ENCODE measurements around the gene RBBP8NL. TPM values are rescaled to one million over a fixed set of nuclear protein-coding genes. Genes with fewer than 3 reads are reported as not detected.
A peak's percentile ranks its signal among the peaks of the same experiment; 100 is the strongest.

Gene RBBP8NL
- total and polyA plus RNA-seq, 9 of the 15 experiments (the other 6 are each of a cell fraction or from before 2014, with no cell fraction given), result not detected

DNA sequence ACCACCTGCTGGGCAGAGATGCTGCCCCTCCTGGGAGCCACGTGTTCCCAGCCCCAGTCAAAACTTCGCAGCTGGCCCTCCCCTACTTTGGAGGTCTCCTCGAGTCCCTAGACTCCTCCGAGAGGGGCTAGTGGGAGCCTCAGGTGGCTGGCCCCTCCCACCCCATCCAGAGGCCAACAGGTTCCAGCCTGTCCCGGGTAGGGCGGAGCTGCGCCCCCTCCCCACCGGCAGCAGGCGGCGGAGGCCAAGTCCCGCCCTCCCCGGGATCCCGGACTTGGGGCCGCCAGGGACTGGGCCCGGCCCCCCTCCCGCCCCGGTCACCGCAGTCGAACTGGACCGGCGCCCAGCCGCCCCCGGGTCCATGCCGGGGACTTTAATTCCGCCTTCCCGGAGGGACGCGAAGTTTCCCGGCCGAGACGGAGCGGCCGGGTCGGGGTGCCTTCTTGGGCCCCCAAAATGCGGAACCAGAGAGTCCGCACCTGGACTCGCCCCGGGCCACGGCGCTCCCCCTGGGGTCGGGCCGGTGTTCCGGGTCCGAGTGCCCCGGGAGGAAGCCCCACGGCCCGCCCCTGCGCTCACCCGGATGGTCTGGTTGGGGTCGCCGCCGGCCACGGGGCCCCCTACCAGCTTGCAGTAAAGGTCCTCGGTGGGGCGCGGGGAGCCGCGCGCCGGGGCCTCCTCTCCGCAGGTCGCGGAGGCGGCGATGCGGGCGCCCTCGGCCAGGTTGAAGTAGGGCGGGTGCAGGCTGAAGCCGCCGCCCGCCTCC lies 60.8 kb downstream of the RBBP8NL start (continued):
- TF ChIP-seq CTBP1 (IDR thresholded peaks at IDR 0.05; ENCODE audit: borderline replicate concordance), result 0 out of 2 replicates have a peak, but pooled peaks have one; percentile 26
- TF ChIP-seq, protein P1, sequence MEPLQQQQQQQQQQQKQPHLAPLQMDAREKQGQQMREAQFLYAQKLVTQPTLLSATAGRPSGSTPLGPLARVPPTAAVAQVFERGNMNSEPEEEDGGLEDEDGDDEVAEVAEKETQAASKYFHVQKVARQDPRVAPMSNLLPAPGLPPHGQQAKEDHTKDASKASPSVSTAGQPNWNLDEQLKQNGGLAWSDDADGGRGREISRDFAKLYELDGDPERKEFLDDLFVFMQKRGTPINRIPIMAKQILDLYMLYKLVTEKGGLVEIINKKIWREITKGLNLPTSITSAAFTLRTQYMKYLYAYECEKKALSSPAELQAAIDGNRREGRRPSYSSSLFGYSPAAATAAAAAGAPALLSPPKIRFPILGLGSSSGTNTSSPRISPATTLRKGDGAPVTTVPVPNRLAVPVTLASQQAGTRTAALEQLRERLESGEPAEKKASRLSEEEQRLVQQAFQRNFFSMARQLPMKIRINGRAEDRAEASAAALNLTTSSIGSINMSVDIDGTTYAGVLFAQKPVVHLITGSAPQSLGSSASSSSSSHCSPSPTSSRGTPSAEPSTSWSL (CRISPR knock-in tag; IDR thresholded peaks at IDR 0.05; ENCODE audit: borderline replicate concordance), result no peak
- TF ChIP-seq SIX5 (IDR thresholded peaks at IDR 0.05; ENCODE audit: borderline replicate concordance in 1 of 2, insufficient read depth in 1 of 2, low read depth in 1 of 2, low read length in 2 of 2), result no peak
- 0 out of 2 replicates have a peak, but pooled peaks have one; percentile 2 for TF ChIP-seq MBD2 (IDR thresholded peaks at IDR 0.05; ENCODE audit: borderline replicate concordance, low read depth)
- peak; percentile 44 for TF ChIP-seq ZFX (CRISPR knock-in tag; IDR thresholded peaks at IDR 0.05)
- no peak for TF ChIP-seq ZNF696 (CRISPR knock-in tag; conservative IDR thresholded peaks at IDR 0.05)
- no peak for TF ChIP-seq ZNF165 (CRISPR knock-in tag; IDR thresholded peaks at IDR 0.05; ENCODE audit: borderline replicate concordance)
- TF ChIP-seq BHLHE40 (IDR thresholded peaks at IDR 0.05; ENCODE audit: low read length), result no peak
- no peak for TF ChIP-seq ZNF644 (tag; IDR thresholded peaks at IDR 0.05; ENCODE audit: low read depth)
- TF ChIP-seq ZNF121 (CRISPR knock-in tag; conservative IDR thresholded peaks at IDR 0.05), result peak; percentile 31; the same call in 1 of the 2 replicates
- no peak for TF ChIP-seq ARID1B (IDR thresholded peaks at IDR 0.05)
- no peak for TF ChIP-seq SIN3B (IDR thresholded peaks at IDR 0.05; ENCODE audit: low read depth)
- TF ChIP-seq CBFA2T2 (conservative IDR thresholded peaks at IDR 0.05), result no peak
- no peak for TF ChIP-seq KLF1 (tag; IDR thresholded peaks at IDR 0.05)
- peak; percentile 58 for TF ChIP-seq EGR1 (conservative IDR thresholded peaks at IDR 0.05)
- TF ChIP-seq ZNF764 (CRISPR knock-in tag; IDR thresholded peaks at IDR 0.05; ENCODE audit: low read depth), result no peak
- TF ChIP-seq ZNF253 (CRISPR knock-in tag; conservative IDR thresholded peaks at IDR 0.05), result no peak
- TF ChIP-seq KDM5B (IDR thresholded peaks at IDR 0.05; ENCODE audit: insufficient replicate concordance, low read depth, low read length), result no peak
- TF ChIP-seq CREB5 (CRISPR knock-in tag; IDR thresholded peaks at IDR 0.05), result no peak
- peak in 1 of 2 experiments; percentile 2; a peak in 1 of 4 replicates for TF ChIP-seq SIN3A (IDR thresholded peaks at IDR 0.05; ENCODE audit: borderline replicate concordance in 2 of 2, control insufficient read depth in 1 of 2, low read depth in 2 of 2, low read length in 2 of 2)
- TF ChIP-seq, protein P2, sequence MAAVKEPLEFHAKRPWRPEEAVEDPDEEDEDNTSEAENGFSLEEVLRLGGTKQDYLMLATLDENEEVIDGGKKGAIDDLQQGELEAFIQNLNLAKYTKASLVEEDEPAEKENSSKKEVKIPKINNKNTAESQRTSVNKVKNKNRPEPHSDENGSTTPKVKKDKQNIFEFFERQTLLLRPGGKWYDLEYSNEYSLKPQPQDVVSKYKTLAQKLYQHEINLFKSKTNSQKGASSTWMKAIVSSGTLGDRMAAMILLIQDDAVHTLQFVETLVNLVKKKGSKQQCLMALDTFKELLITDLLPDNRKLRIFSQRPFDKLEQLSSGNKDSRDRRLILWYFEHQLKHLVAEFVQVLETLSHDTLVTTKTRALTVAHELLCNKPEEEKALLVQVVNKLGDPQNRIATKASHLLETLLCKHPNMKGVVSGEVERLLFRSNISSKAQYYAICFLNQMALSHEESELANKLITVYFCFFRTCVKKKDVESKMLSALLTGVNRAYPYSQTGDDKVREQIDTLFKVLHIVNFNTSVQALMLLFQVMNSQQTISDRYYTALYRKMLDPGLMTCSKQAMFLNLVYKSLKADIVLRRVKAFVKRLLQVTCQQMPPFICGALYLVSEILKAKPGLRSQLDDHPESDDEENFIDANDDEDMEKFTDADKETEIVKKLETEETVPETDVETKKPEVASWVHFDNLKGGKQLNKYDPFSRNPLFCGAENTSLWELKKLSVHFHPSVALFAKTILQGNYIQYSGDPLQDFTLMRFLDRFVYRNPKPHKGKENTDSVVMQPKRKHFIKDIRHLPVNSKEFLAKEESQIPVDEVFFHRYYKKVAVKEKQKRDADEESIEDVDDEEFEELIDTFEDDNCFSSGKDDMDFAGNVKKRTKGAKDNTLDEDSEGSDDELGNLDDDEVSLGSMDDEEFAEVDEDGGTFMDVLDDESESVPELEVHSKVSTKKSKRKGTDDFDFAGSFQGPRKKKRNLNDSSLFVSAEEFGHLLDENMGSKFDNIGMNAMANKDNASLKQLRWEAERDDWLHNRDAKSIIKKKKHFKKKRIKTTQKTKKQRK (IDR thresholded peaks at IDR 0.05; ENCODE audit: borderline replicate concordance, low read depth, low read length), result no peak
- TF ChIP-seq SAFB (IDR thresholded peaks at IDR 0.05; ENCODE audit: borderline replicate concordance, low read depth, low read length), result no peak

Data from K562 (cell line).